HG02884 (cell line): Measurements from ENCODE around the gene IPO4.

Source experiments
- ATAC-seq: cut with Tn5 transposase; IDR thresholded peaks from one replicate; pipeline ENCODE4 v1.9.1; 2021; ENCODE audit warnings: mild to moderate bottlenecking, moderate library complexity; ENCODE audit not compliant: unreplicated experiment

Gene IPO4

GRCh38 chr14:24178399-24179178 is 10.0 kb downstream of the IPO4 start:
- no peak for ATAC-seq

GRCh38 chr14:24177891-24178290 is 10.7 kb downstream of the IPO4 start:
- ATAC-seq: no peak

- no peak for ATAC-seq
These were observed 11.4 kb downstream of the IPO4 start for GRCh38 chr14:24177041-24177825.

GRCh38 chr14:24176599-24176998 is 12.0 kb downstream of the IPO4 start:
- no peak for ATAC-seq

GRCh38 chr14:24172871-24173281 is 15.7 kb downstream of the IPO4 start:
- ATAC-seq: no peak

GRCh38 chr14:24172261-24172860 is 16.3 kb downstream of the IPO4 start:
- ATAC-seq: no peak

GRCh38 chr14:24171422-24172260 is 17.0 kb downstream of the IPO4 start, which contains the start of gene REC8:
Gene REC8 (plus strand): TSS chr14:24172080. CDS start chr14:24172553, 473 bp downstream.
- peak; percentile 76 for ATAC-seq

- no peak for ATAC-seq
These were observed 21.0 kb downstream of the IPO4 start for GRCh38 chr14:24167469-24168114.

- no peak for ATAC-seq
These were observed 22.8 kb downstream of the IPO4 start for GRCh38 chr14:24165785-24166184.

- ATAC-seq: no peak
These were observed 24.1 kb downstream of the IPO4 start for GRCh38 chr14:24164518-24164991.

GRCh38 chr14:24162093-24162492 is 26.5 kb downstream of the IPO4 start:
- no peak for ATAC-seq

- ATAC-seq: peak; percentile 77
These were observed 27.5 kb downstream of the IPO4 start, which contains the start of gene IRF9 for GRCh38 chr14:24160850-24161804. Gene IRF9 (plus strand): TSS chr14:24161265. CDS start chr14:24162145, 880 bp downstream.

GRCh38 chr14:24160499-24160849 is 28.1 kb downstream of the IPO4 start:
- no peak for ATAC-seq

- ATAC-seq: no peak
These were observed 28.7 kb downstream of the IPO4 start for GRCh38 chr14:24159777-24160498.

GRCh38 chr14:24157331-24157730 is 31.3 kb downstream of the IPO4 start:
- no peak for ATAC-seq

GRCh38 chr14:24156840-24157239 is 31.8 kb downstream of the IPO4 start:
- ATAC-seq: no peak

GRCh38 chr14:24155100-24155499 is 33.5 kb downstream of the IPO4 start:
- no peak for ATAC-seq

- no peak for ATAC-seq
These were observed 37.1 kb downstream of the IPO4 start for GRCh38 chr14:24151404-24152080.
